H9 (cell line): Measurements from ENCODE around the gene EPC1. TPM values are rescaled to one million over a fixed set of nuclear protein-coding genes. Genes with fewer than 3 reads are reported as not detected.
A peak's percentile ranks its signal among the peaks of the same experiment; 100 is the strongest.

ENCODE experiments used
- DNase-seq: peaks from one replicate; pipeline ENCODE4 v3.0.0-alpha.2; 2017
- H2AFZ ChIP-seq: one replicate; pipeline ENCODE4 v1.6.1; 2013; ENCODE audit warnings: mild to moderate bottlenecking, low read length, control low read depth, moderate library complexity
- H2AK5ac ChIP-seq: 2 replicates; pipeline ENCODE4 v1.6.1; 2013; ENCODE audit warnings: low read length, control low read depth, mixed read lengths; ENCODE audit not compliant: insufficient read length
- H2BK120ac ChIP-seq: one replicate; pipeline ENCODE4 v1.6.1; 2013; ENCODE audit warnings: low read depth, mild to moderate bottlenecking, low read length, control low read depth, inconsistent platforms; ENCODE audit not compliant: poor library complexity, severe bottlenecking
- H2BK12ac ChIP-seq: 2 replicates; pipeline ENCODE4 v1.6.1; 2013; ENCODE audit warnings: low read length, control low read depth, mixed read lengths, low read depth; ENCODE audit not compliant: insufficient read length
- H2BK15ac ChIP-seq: 2 replicates; pipeline ENCODE4 v1.6.1; 2013; ENCODE audit warnings: low read depth, low read length, control low read depth
- H2BK20ac ChIP-seq: one replicate; pipeline ENCODE4 v1.6.1; 2013; ENCODE audit warnings: low read depth, mild to moderate bottlenecking, low read length, control low read depth, inconsistent platforms; ENCODE audit not compliant: poor library complexity, severe bottlenecking
- H2BK5ac ChIP-seq: 2 replicates; pipeline ENCODE4 v1.6.1; 2013; ENCODE audit warnings: low read length, control low read depth, mixed read lengths; ENCODE audit not compliant: insufficient read length
- H3K14ac ChIP-seq: 2 replicates; pipeline ENCODE4 v1.6.1; 2013; ENCODE audit warnings: low read length, control low read depth; ENCODE audit not compliant: insufficient read depth
- H3K18ac ChIP-seq: 2 replicates; pipeline ENCODE4 v1.6.1; 2013; ENCODE audit warnings: low read depth, mild to moderate bottlenecking, mixed read lengths, low read length, control low read depth; ENCODE audit not compliant: insufficient read length
- H3K23ac ChIP-seq: 2 replicates; pipeline ENCODE4 v1.6.1; 2013; ENCODE audit warnings: low read length, control low read depth, mixed read lengths, low read depth; ENCODE audit not compliant: insufficient read length
- H3K23me2 ChIP-seq: 2 replicates; pipeline ENCODE4 v1.6.1; 2013; ENCODE audit warnings: low read depth, mild to moderate bottlenecking, mixed read lengths, low read length, control low read depth; ENCODE audit not compliant: insufficient read length, poor library complexity, severe bottlenecking
- H3K27ac ChIP-seq: 2 replicates; pipeline ENCODE4 v1.5.1; 2013; ENCODE audit warnings: low read length, control low read depth, mixed read lengths, low read depth; ENCODE audit not compliant: insufficient read length
- H3K27me3 ChIP-seq: 2 replicates; pipeline ENCODE4 v1.6.1; 2013; ENCODE audit warnings: low read length, control low read depth, inconsistent platforms; ENCODE audit not compliant: insufficient read depth
- H3K4ac ChIP-seq: 2 replicates; pipeline ENCODE4 v1.6.1; 2013; ENCODE audit warnings: low read depth, mild to moderate bottlenecking, control low read depth, inconsistent platforms, low read length, moderate library complexity
- H3K4me1 ChIP-seq: 2 replicates; pipeline ENCODE4 v1.6.1; 2013; ENCODE audit warnings: low read length, control low read depth, inconsistent platforms; ENCODE audit not compliant: insufficient read depth
- H3K4me2 ChIP-seq: 2 replicates; pipeline ENCODE4 v1.6.1; 2013; ENCODE audit warnings: low read length, control low read depth, mixed read lengths; ENCODE audit not compliant: insufficient read length, insufficient read depth
- H3K56ac ChIP-seq: 2 replicates; pipeline ENCODE4 v1.6.1; 2013; ENCODE audit warnings: low read depth, mild to moderate bottlenecking, mixed read lengths, low read length, control low read depth; ENCODE audit not compliant: insufficient read length
- H3K79me1 ChIP-seq: 2 replicates; pipeline ENCODE4 v1.6.1; 2013; ENCODE audit warnings: low read depth, mild to moderate bottlenecking, moderate library complexity, low read length, control low read depth, inconsistent platforms; ENCODE audit not compliant: insufficient read depth, poor library complexity, severe bottlenecking
- H3K79me2 ChIP-seq: 2 replicates; pipeline ENCODE4 v1.6.1; 2013; ENCODE audit warnings: low read length, control low read depth, inconsistent platforms; ENCODE audit not compliant: insufficient read depth
- H3K9ac ChIP-seq: 2 replicates; pipeline ENCODE4 v1.6.1; 2013; ENCODE audit warnings: low read length, control low read depth, mixed read lengths; ENCODE audit not compliant: insufficient read length; ENCODE audit errors: extremely low read depth
- H3K9me3 ChIP-seq: one replicate; pipeline ENCODE4 v1.6.1; 2013; ENCODE audit warnings: low read depth, low read length, inconsistent platforms; ENCODE audit not compliant: control insufficient read depth
- H3T11ph ChIP-seq: one replicate; pipeline ENCODE4 v1.6.1; 2013; ENCODE audit warnings: mild to moderate bottlenecking, low read length, control low read depth, inconsistent platforms
- H4K20me1 ChIP-seq: one replicate; pipeline ENCODE4 v1.6.1; 2013; ENCODE audit not compliant: control insufficient read depth, insufficient read length, insufficient read depth
- H4K5ac ChIP-seq: 2 replicates; pipeline ENCODE4 v1.6.1; 2013; ENCODE audit warnings: low read depth, mild to moderate bottlenecking, mixed read lengths, low read length, control low read depth; ENCODE audit not compliant: insufficient read length
- H4K8ac ChIP-seq: replicated peaks from 2 replicates; pipeline ENCODE4 v1.6.1; 2013; ENCODE audit warnings: low read length, control low read depth, mixed read lengths, low read depth; ENCODE audit not compliant: insufficient read length
- H4K91ac ChIP-seq: 2 replicates; pipeline ENCODE4 v1.6.1; 2013; ENCODE audit warnings: low read depth, mild to moderate bottlenecking, moderate library complexity, mixed read lengths, low read length, control low read depth; ENCODE audit not compliant: insufficient read length
- H3K27ac Mint-ChIP-seq, 3 experiments: 2 replicates in 2 of 3; 3 replicates in 1 of 3; pipeline ENCODE4 v1.8.0; 2020 to 2021; ENCODE audit warnings: mixed read lengths in 3 of 3, mild to moderate bottlenecking in 1 of 3, moderate library complexity in 1 of 3
- H3K27me3 Mint-ChIP-seq: 2 replicates; pipeline ENCODE4 v1.8.0; 2021; ENCODE audit warnings: low read depth, mild to moderate bottlenecking, moderate library complexity, mixed read lengths
- H3K36me3 Mint-ChIP-seq, 3 experiments: 2 replicates in 2 of 3; 3 replicates in 1 of 3; pipeline ENCODE4 v1.8.0; 2020 to 2021; ENCODE audit warnings: low read depth in 3 of 3, mixed read lengths in 3 of 3; ENCODE audit not compliant: insufficient read depth in 1 of 3
- H3K4me1 Mint-ChIP-seq, 2 experiments: 2 replicates each; pipeline ENCODE4 v1.8.0; 2020; ENCODE audit warnings: mixed read lengths in 2 of 2
- H3K4me3 Mint-ChIP-seq, 2 experiments: 2 replicates in 1 of 2; 3 replicates in 1 of 2; pipeline ENCODE4 v1.8.0; 2020 to 2021; ENCODE audit warnings: mild to moderate bottlenecking in 2 of 2, mixed read lengths in 2 of 2, moderate library complexity in 1 of 2
- H3K9me3 Mint-ChIP-seq, 2 experiments: 2 replicates in 1 of 2; 3 replicates in 1 of 2; pipeline ENCODE4 v1.8.0; 2020; ENCODE audit warnings: mild to moderate bottlenecking in 2 of 2, mixed read lengths in 2 of 2, moderate library complexity in 1 of 2
- WGBS: extraction: QIAGEN DNeasy Blood & Tissue Kit; methylation state at CpG from one replicate; pipeline ENCODE4 v1.1.7; 2013; ENCODE audit warnings: missing lambda C conversion rate, low lambda C conversion rate, mixed read lengths; ENCODE audit not compliant: insufficient read length; ENCODE audit errors: extremely low coverage; 5-methylcytosine and 5-hydroxymethylcytosine counted together
- total RNA-seq: library from RNA; stranded (reverse); gene quantifications from 2 replicates; pipeline ENCODE4 v1.2.1, GENCODE V29; 2021
- TF ChIP-seq, protein P1 (sequence below): fragments of 200-600 bp; sonication (generic); conservative IDR thresholded peaks from 3 replicates; pipeline ENCODE4 v1.8.0; 2021; ENCODE audit warnings: antibody characterized with exemption, mild to moderate bottlenecking

EPC1 gene
- total RNA-seq, 1 experiment from 2014 or later: 32.5 TPM

DNA sequence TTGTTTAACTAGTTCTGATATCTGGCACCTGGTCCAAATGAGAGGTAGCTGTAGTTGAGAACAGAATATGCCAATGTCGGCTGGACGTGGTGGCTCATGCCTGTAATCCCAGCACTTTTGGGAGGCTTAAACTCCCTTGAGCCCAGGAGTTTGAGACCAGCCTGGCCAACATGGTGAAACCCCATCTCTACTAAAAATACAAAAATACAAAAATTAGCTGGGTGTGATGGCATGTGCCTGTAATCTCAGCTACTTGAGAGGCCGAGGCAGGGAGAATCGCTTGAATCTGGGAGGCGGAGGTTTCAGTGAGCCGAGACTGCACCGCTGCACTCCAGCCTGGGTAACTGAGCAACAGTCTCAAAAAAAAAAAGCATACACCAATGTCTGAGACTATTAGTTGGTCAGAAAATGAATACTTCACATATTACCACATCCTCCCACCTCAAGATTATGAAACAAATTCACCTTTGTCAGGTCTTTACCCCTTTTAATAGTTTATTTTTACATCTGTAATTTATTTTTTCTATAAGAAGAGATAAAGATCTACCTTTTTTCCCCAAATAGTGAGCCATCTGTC is 38.8 kb downstream of the EPC1 start:
- Histone ChIP-seq H4K8ac (no peak overlapping the region), H2BK5ac (no peak overlapping the region), H3K79me1 (peaks cover 10% of the 10 kb centered on the region), H2BK15ac (no peak overlapping the region), H3K23ac (no peak overlapping the region), H3K79me2 (peaks cover 9% of the 10 kb centered on the region; the same call in 1 of the 2 replicates), H2BK12ac (no peak overlapping the region), H3K4me1 (no peaks in the 10 kb centered on the region), H3K56ac (no peak overlapping the region), H4K20me1 (peaks cover 2% of the 10 kb centered on the region), H3K23me2 (no peaks in the 10 kb centered on the region), H2AK5ac (no peak overlapping the region), H3K27me3 (no peaks in the 10 kb centered on the region), H3K4ac (no peak overlapping the region), H2BK120ac (no peak overlapping the region), H3K9ac (no peak overlapping the region), H3T11ph (no peak overlapping the region), H3K14ac (no peak overlapping the region), H3K9me3 (no peaks in the 10 kb centered on the region), H3K4me2 (no peak overlapping the region), H2AFZ (no peak overlapping the region), H2BK20ac (no peak overlapping the region), H3K27ac (no peak overlapping the region), H4K91ac (no peak overlapping the region), H4K5ac (no peak overlapping the region), H3K18ac (no peak overlapping the region)
- peaks cover 5 to 6% of the 10 kb centered on the region in 2 experiments; a peak in 2 of 4 replicates for H3K4me1 Mint-ChIP-seq
- no peaks in the 10 kb centered on the region for H3K27me3 Mint-ChIP-seq
- no peak for DNase-seq
- peak overlapping the region in 1 of 3 experiments; percentile 40; a peak in 2 of 7 replicates for H3K27ac Mint-ChIP-seq
- WGBS: no CpG with 5 or more reads among the region's 7 CpGs
- H3K36me3 Mint-ChIP-seq: peaks cover 13 to 31% (median 20%) of the 10 kb centered on the region in 3 experiments; a peak in 6 of 7 replicates
- no peaks in the 10 kb centered on the region for H3K9me3 Mint-ChIP-seq
- no peak overlapping the region for H3K4me3 Mint-ChIP-seq
- TF ChIP-seq, protein P1, sequence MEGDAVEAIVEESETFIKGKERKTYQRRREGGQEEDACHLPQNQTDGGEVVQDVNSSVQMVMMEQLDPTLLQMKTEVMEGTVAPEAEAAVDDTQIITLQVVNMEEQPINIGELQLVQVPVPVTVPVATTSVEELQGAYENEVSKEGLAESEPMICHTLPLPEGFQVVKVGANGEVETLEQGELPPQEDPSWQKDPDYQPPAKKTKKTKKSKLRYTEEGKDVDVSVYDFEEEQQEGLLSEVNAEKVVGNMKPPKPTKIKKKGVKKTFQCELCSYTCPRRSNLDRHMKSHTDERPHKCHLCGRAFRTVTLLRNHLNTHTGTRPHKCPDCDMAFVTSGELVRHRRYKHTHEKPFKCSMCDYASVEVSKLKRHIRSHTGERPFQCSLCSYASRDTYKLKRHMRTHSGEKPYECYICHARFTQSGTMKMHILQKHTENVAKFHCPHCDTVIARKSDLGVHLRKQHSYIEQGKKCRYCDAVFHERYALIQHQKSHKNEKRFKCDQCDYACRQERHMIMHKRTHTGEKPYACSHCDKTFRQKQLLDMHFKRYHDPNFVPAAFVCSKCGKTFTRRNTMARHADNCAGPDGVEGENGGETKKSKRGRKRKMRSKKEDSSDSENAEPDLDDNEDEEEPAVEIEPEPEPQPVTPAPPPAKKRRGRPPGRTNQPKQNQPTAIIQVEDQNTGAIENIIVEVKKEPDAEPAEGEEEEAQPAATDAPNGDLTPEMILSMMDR: no peak
